Hematopoietic multipotent progenitor cell (in vitro differentiated cells): ENCODE measurements around the gene SSNA1. TPM values are rescaled to one million over a fixed set of nuclear protein-coding genes. Genes with fewer than 3 reads are reported as not detected.

Experiments used
- small RNA-seq: library from RNA; depleted of rRNA; stranded (forward); fragments of <200 nt; gene quantifications from one replicate; pipeline ENCODE3, GENCODE V24; 2012
- total RNA-seq: library from RNA; depleted of rRNA; stranded (reverse); fragments of >200 nt; gene quantifications from one replicate; pipeline ENCODE4 v1.2.3, GENCODE V29; 2012

SSNA1 gene
- total RNA-seq, 1 donor = 78.4 TPM

Small RNAs within 50 kb of the gene (small RNA-seq; reads per million reads assigned to genes)
- not detected for gene MIR3621

Other genes with a start within 250 kb of the SSNA1 start
- gene FBXW5, start 243.9 kb upstream of the SSNA1 start, total RNA-seq = 179 TPM
- 0.81 TPM for gene C8G, start 243.4 kb upstream of the SSNA1 start, total RNA-seq
- 0.54 TPM for gene LCN12, start 236.4 kb upstream of the SSNA1 start, total RNA-seq
- not detected for gene PTGDS, start 211.2 kb upstream of the SSNA1 start, total RNA-seq
- not detected for gene LCNL1, start 205.7 kb upstream of the SSNA1 start, total RNA-seq
- gene PAXX, start 196.3 kb upstream of the SSNA1 start, total RNA-seq = 16.7 TPM
- gene CLIC3, start 192.1 kb upstream of the SSNA1 start, total RNA-seq = 0.27 TPM
- gene ABCA2, start 160.4 kb upstream of the SSNA1 start, total RNA-seq = 99.1 TPM
- 14.3 TPM for gene FUT7, start 156.6 kb upstream of the SSNA1 start, total RNA-seq
- 51.2 TPM for gene NPDC1, start 142.5 kb upstream of the SSNA1 start, total RNA-seq
- gene ENTPD2, start 134.6 kb upstream of the SSNA1 start, total RNA-seq = not detected
- gene SAPCD2, start 118.1 kb upstream of the SSNA1 start, total RNA-seq = 4.8 TPM
- gene UAP1L1, start 111.2 kb upstream of the SSNA1 start, total RNA-seq = 14.8 TPM
- gene MAN1B1, start 101.7 kb upstream of the SSNA1 start, total RNA-seq = 70.8 TPM
- gene DPP7, start 73.9 kb upstream of the SSNA1 start, total RNA-seq = 154 TPM
- gene GRIN1, start 49.5 kb upstream of the SSNA1 start, total RNA-seq = under 0.01 TPM
- gene LRRC26, start 18.6 kb upstream of the SSNA1 start, total RNA-seq = 2.2 TPM
- gene TMEM210, start 16.6 kb upstream of the SSNA1 start, total RNA-seq = not detected
- gene ANAPC2, start 116 bp upstream of the SSNA1 start, total RNA-seq = 59.8 TPM
- gene TPRN, start 12.1 kb downstream of the SSNA1 start, total RNA-seq = 3.0 TPM
- 35.5 TPM for gene TMEM203, start 17.0 kb downstream of the SSNA1 start, total RNA-seq
- gene NDOR1, start 17.0 kb downstream of the SSNA1 start, total RNA-seq = 10.2 TPM
- gene RNF208, start 33.6 kb downstream of the SSNA1 start, total RNA-seq = 1.3 TPM
- 0.27 TPM for gene CYSRT1, start 36.5 kb downstream of the SSNA1 start, total RNA-seq
- gene RNF224, start 38.8 kb downstream of the SSNA1 start, total RNA-seq = not detected
- not detected for gene SLC34A3, start 42.2 kb downstream of the SSNA1 start, total RNA-seq
- 141 TPM for gene TUBB4B, start 52.6 kb downstream of the SSNA1 start, total RNA-seq
- gene STPG3, start 62.6 kb downstream of the SSNA1 start, total RNA-seq = 0.54 TPM
- gene NELFB, start 66.7 kb downstream of the SSNA1 start, total RNA-seq = 72.7 TPM
- gene TOR4A, start 89.0 kb downstream of the SSNA1 start, total RNA-seq = 25.0 TPM
- 5.1 TPM for gene NRARP, start 113.6 kb downstream of the SSNA1 start, total RNA-seq
- 28.3 TPM for gene EXD3, start 234.5 kb downstream of the SSNA1 start, total RNA-seq
- gene NOXA1, start 234.7 kb downstream of the SSNA1 start, total RNA-seq = 4.6 TPM